Measurements from ENCODE around the gene PODN. TPM values are rescaled to one million over a fixed set of nuclear protein-coding genes. Genes with fewer than 3 reads are reported as not detected.
A peak's percentile ranks its signal among the peaks of the same experiment; 100 is the strongest.

The PODN gene
- total and polyA plus RNA-seq, 8 donors: 8.3 to 356 (median 33.5) TPM

DNA sequence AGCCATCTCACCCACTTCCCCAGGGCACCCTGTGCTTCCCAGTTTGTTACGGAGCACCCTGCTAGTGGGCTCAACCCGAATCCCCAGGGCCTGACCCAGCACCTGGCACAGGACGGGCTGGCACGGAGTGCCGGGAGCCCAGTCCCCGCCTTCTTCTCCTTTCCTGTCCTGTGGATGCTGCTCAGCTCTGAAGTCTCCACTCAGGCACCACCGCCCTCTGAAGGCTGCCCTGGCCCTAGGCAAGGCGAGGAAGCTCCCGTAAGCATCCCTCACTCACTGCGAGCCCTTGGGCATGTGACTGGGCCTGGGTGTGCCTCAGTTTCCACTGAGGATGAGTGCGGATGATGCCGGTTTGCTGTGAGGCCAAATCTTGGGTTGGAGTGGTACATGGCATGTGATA lies 58.6 kb downstream of the PODN start:
- DNase-seq: no peak
- H3K27me3 ChIP-seq: no peaks in the 10 kb centered on the region
- no peaks in the 10 kb centered on the region for H3K36me3 ChIP-seq
- peak overlapping the region in 3 of 5 donors; percentile 6 to 79 (median 76) for H3K27ac ChIP-seq
- WGBS, 5 donors: 75 to 90% (median 80%) methylated on average over 11 to 12 of the region's 12 CpGs
- intact Hi-C loops (cut with DNase I; ENCODE audit: low total_unique reads): no loop called here
- H3K4me1 ChIP-seq: peaks cover 32 to 65% (median 55%) of the 10 kb centered on the region in 4 donors
- no peak overlapping the region for H3K4me3 ChIP-seq
- TF ChIP-seq EP300 (IDR thresholded peaks at IDR 0.05) (no peak), POLR2AphosphoS5 (IDR thresholded peaks at IDR 0.05) (no peak), CTCF (IDR thresholded peaks at IDR 0.05) (no peak), POLR2A (IDR thresholded peaks at IDR 0.05) (no peak)
- no peaks in the 10 kb centered on the region for H3K9me3 ChIP-seq

- H3K4me1 ChIP-seq: peaks cover 23 to 65% (median 55%) of the 10 kb centered on the region in 4 donors
- H3K27ac ChIP-seq: peak overlapping the region in 4 of 5 donors; percentile 67 to 80 (median 78)
- TF ChIP-seq POLR2A (IDR thresholded peaks at IDR 0.05) (no peak), POLR2AphosphoS5 (IDR thresholded peaks at IDR 0.05) (peak in 1 of 3 donors; percentile 6), EP300 (IDR thresholded peaks at IDR 0.05) (no peak), CTCF (IDR thresholded peaks at IDR 0.05) (no peak)
- no peak overlapping the region for H3K4me3 ChIP-seq
- 36 to 65% (median 39%) methylated on average over 15 to 18 of the region's 18 CpGs for WGBS, 5 donors
- H3K36me3 ChIP-seq: no peaks in the 10 kb centered on the region
- no peaks in the 10 kb centered on the region for H3K9me3 ChIP-seq
- no peaks in the 10 kb centered on the region for H3K27me3 ChIP-seq
- DNase-seq: peak; percentile 31 to 92
- intact Hi-C loops (cut with DNase I; ENCODE audit: low total_unique reads): no loop called here
These were observed 59.5 kb downstream of the PODN start for GRCh38 chr1:53121319-53122172.

- Histone ChIP-seq H3K27ac (peak overlapping the region in 4 of 5 donors; percentile 67 to 80 (median 78)), H3K4me1 (peaks cover 21 to 72% (median 55%) of the 10 kb centered on the region in 4 donors), H3K36me3 (no peaks in the 10 kb centered on the region), H3K4me3 (no peak overlapping the region), H3K27me3 (no peaks in the 10 kb centered on the region), H3K9me3 (no peaks in the 10 kb centered on the region)
- intact Hi-C loops (cut with DNase I; ENCODE audit: low total_unique reads): no loop called here
- peak in 1 of 2 donors; percentile 45 for DNase-seq
- 60 to 86% (median 72%) methylated on average over 7 to 10 of the region's 10 CpGs for WGBS, 5 donors
- TF ChIP-seq POLR2AphosphoS5 (IDR thresholded peaks at IDR 0.05) (no peak), CTCF (IDR thresholded peaks at IDR 0.05) (no peak), POLR2A (IDR thresholded peaks at IDR 0.05) (no peak), EP300 (IDR thresholded peaks at IDR 0.05) (no peak)
These were observed 60.3 kb downstream of the PODN start for GRCh38 chr1:53122201-53122885.

- H3K27me3 ChIP-seq: no peaks in the 10 kb centered on the region
- no peak for TF ChIP-seq CTCF (IDR thresholded peaks at IDR 0.05)
- TF ChIP-seq POLR2A (IDR thresholded peaks at IDR 0.05): no peak
- TF ChIP-seq EP300 (IDR thresholded peaks at IDR 0.05): no peak
- no peak for TF ChIP-seq POLR2AphosphoS5 (IDR thresholded peaks at IDR 0.05)
- H3K4me3 ChIP-seq: no peak overlapping the region
- 62 to 89% (median 83%) methylated on average over 5 to 7 of the region's 7 CpGs for WGBS, 5 donors
- intact Hi-C loops (cut with DNase I; ENCODE audit: low total_unique reads): no loop called here
- H3K27ac ChIP-seq: peak overlapping the region in 4 of 5 donors; percentile 67 to 80 (median 78)
- H3K4me1 ChIP-seq: peaks cover 21 to 73% (median 55%) of the 10 kb centered on the region in 4 donors
- DNase-seq: no peak
- H3K36me3 ChIP-seq: no peaks in the 10 kb centered on the region
- no peaks in the 10 kb centered on the region for H3K9me3 ChIP-seq
These were observed 61.0 kb downstream of the PODN start for GRCh38 chr1:53122961-53123413.

Data from stomach (tissue), 9 donors.